HCT116 (cell line): Measurements from ENCODE around the gene CELSR3.

ENCODE experiments used
- CEBPB ChIP-seq: IDR thresholded peaks from 2 replicates; pipeline ENCODE4 v1.6.1; 2012; ENCODE audit warnings: low read depth
- EZH2 ChIP-seq: fragments of 200-600 bp; sonication (generic); IDR thresholded peaks from 2 replicates; pipeline ENCODE4 v1.6.1; 2017; ENCODE audit warnings: antibody characterized with exemption, mixed run types
- EZH2phosphoT487 ChIP-seq: fragments of 200-600 bp; IDR thresholded peaks from 2 replicates; pipeline ENCODE4 v1.6.1; 2018; ENCODE audit warnings: antibody characterized with exemption, borderline replicate concordance
- POLR2A ChIP-seq: IDR thresholded peaks from 2 replicates; pipeline ENCODE4 v1.7.0; 2011; ENCODE audit warnings: borderline replicate concordance; ENCODE audit not compliant: insufficient read depth, insufficient read length; ENCODE audit errors: extremely low read depth
- POLR2AphosphoS5 ChIP-seq: IDR thresholded peaks from 2 replicates; pipeline ENCODE4 v1.6.1; 2011; ENCODE audit warnings: mild to moderate bottlenecking, low read depth, low read length, moderate library complexity
- SIN3A ChIP-seq: IDR thresholded peaks from 2 replicates; pipeline ENCODE4 v1.6.1; 2012; ENCODE audit warnings: low read depth
- SP1 ChIP-seq: IDR thresholded peaks from 2 replicates; pipeline ENCODE4 v1.6.1; 2012; ENCODE audit warnings: low read depth
- TCF7L2 ChIP-seq: IDR thresholded peaks from 2 replicates; pipeline ENCODE4 v1.7.0; 2011; ENCODE audit warnings: borderline replicate concordance, inconsistent platforms; ENCODE audit not compliant: insufficient read depth, insufficient read length; ENCODE audit errors: extremely low read depth
- YY1 ChIP-seq: IDR thresholded peaks from 2 replicates; pipeline ENCODE4 v1.6.1; 2011; ENCODE audit warnings: low read length, low read depth, moderate library complexity, mild to moderate bottlenecking; ENCODE audit not compliant: insufficient replicate concordance; ENCODE audit errors: extremely low read depth
- TF ChIP-seq, protein P1 (sequence below), 3 experiments: fragments of 200-600 bp in 1 of 3; sonication (generic) in 1 of 3; IDR thresholded peaks in 2 of 3; conservative IDR thresholded peaks in 1 of 3; 2 replicates each; pipeline ENCODE4 v1.5.1; 2012 to 2017; ENCODE audit warnings: low read depth in 2 of 3, low read length in 2 of 3, antibody characterized with exemption in 1 of 3, borderline replicate concordance in 1 of 3, control low read depth in 1 of 3, mild to moderate bottlenecking in 1 of 3, mixed read lengths in 1 of 3, mixed run types in 1 of 3, moderate library complexity in 1 of 3; ENCODE audit not compliant: insufficient read depth in 1 of 3
- TF ChIP-seq, protein P2 (sequence below): IDR thresholded peaks from 2 replicates; pipeline ENCODE4 v1.6.1; 2012

DNA sequence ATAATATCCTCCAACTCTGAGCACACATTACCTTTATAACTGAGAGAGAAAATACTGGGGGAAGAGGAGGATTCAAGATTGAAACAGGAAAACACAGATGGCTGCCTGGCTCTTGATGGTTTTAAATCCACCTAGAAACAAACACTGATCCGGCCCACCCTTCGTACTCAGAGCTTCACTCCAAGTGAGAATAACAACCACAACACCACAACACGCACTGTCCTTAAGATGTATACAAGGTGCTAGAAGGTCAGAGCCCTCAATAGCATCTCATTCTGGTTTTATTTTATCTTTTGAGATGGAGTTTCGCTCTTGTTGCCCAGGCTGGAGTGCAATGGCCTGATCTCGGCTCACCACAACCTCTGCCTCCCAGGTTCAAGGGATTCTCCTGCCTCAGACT lies 44.5 kb upstream of the CELSR3 start:
- no peak for TF ChIP-seq TCF7L2
- TF ChIP-seq, protein P1, sequence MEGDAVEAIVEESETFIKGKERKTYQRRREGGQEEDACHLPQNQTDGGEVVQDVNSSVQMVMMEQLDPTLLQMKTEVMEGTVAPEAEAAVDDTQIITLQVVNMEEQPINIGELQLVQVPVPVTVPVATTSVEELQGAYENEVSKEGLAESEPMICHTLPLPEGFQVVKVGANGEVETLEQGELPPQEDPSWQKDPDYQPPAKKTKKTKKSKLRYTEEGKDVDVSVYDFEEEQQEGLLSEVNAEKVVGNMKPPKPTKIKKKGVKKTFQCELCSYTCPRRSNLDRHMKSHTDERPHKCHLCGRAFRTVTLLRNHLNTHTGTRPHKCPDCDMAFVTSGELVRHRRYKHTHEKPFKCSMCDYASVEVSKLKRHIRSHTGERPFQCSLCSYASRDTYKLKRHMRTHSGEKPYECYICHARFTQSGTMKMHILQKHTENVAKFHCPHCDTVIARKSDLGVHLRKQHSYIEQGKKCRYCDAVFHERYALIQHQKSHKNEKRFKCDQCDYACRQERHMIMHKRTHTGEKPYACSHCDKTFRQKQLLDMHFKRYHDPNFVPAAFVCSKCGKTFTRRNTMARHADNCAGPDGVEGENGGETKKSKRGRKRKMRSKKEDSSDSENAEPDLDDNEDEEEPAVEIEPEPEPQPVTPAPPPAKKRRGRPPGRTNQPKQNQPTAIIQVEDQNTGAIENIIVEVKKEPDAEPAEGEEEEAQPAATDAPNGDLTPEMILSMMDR (IDR thresholded peaks at IDR 0.05 in 2 of 3, conservative IDR thresholded peaks at IDR 0.05 in 1 of 3; ENCODE audit: borderline replicate concordance in 1 of 3, insufficient read depth in 1 of 3, low read depth in 2 of 3, low read length in 2 of 3) = no peak
- no peak for TF ChIP-seq SIN3A
- no peak for TF ChIP-seq SP1
- TF ChIP-seq POLR2A = no peak
- no peak for TF ChIP-seq POLR2AphosphoS5
- TF ChIP-seq EZH2 = no peak
- no peak for TF ChIP-seq YY1
- TF ChIP-seq CEBPB = no peak
- no peak for TF ChIP-seq EZH2phosphoT487
- TF ChIP-seq, protein P2, sequence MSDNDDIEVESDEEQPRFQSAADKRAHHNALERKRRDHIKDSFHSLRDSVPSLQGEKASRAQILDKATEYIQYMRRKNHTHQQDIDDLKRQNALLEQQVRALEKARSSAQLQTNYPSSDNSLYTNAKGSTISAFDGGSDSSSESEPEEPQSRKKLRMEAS = no peak
